ENCODE measurements around the gene SH3D19. TPM values are rescaled to one million over a fixed set of nuclear protein-coding genes. Genes with fewer than 3 reads are reported as not detected.

SH3D19 gene
- total RNA-seq, 4 donors from 2014 or later, result 35.2 to 316 (median 131) TPM

- no peak for TF ChIP-seq POLR2A (IDR thresholded peaks at IDR 0.05)
- TF ChIP-seq, protein P1, sequence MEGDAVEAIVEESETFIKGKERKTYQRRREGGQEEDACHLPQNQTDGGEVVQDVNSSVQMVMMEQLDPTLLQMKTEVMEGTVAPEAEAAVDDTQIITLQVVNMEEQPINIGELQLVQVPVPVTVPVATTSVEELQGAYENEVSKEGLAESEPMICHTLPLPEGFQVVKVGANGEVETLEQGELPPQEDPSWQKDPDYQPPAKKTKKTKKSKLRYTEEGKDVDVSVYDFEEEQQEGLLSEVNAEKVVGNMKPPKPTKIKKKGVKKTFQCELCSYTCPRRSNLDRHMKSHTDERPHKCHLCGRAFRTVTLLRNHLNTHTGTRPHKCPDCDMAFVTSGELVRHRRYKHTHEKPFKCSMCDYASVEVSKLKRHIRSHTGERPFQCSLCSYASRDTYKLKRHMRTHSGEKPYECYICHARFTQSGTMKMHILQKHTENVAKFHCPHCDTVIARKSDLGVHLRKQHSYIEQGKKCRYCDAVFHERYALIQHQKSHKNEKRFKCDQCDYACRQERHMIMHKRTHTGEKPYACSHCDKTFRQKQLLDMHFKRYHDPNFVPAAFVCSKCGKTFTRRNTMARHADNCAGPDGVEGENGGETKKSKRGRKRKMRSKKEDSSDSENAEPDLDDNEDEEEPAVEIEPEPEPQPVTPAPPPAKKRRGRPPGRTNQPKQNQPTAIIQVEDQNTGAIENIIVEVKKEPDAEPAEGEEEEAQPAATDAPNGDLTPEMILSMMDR (IDR thresholded peaks at IDR 0.05), result no peak
- H3K36me3 ChIP-seq, result no peaks in the 10 kb centered on the region
- no peak overlapping the region for H3K27ac ChIP-seq
- no peak overlapping the region for H3K4me3 ChIP-seq
- DNase-seq, result no peak
- intact Hi-C loops (cut with DNase I; ENCODE audit: low total_unique reads), result no loop called here
- H3K9me3 ChIP-seq, result no peaks in the 10 kb centered on the region
- no peaks in the 10 kb centered on the region for H3K27me3 ChIP-seq
- no peaks in the 10 kb centered on the region for H3K4me1 ChIP-seq
Observed at GRCh38 chr4:151184523-151185458, 140.6 kb downstream of the SH3D19 start.

DNA sequence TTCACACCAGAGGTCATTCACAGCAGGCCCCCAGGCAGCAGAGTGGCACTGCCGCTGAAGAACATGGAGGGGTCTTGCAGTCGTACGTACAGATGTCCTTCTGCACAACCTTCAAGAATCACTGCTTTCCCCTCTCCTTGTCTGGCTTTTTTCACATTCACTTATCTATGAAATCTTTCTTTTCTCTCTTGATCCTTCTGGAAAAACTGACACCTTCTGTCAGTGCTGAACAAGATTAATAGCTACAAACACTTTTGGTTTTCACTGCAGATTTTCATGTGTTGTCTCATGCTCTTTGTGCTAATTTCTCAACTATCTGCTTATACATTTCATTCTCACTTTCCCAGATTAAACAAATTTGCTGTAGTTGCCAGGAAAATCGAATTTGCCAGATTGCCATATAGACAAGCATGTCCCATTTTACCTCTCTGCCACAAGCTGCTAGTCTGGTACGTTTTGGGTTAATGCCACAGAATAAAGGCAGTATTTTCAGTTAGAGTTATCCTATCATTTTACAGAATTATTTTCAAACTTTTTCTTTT, 142.9 kb downstream of the SH3D19 start:
- no peak for TF ChIP-seq POLR2A (IDR thresholded peaks at IDR 0.05)
- TF ChIP-seq, protein P1 (IDR thresholded peaks at IDR 0.05), result no peak
- Histone ChIP-seq H3K4me3 (no peak overlapping the region), H3K4me1 (no peaks in the 10 kb centered on the region), H3K27ac (no peak overlapping the region), H3K27me3 (no peaks in the 10 kb centered on the region), H3K9me3 (no peaks in the 10 kb centered on the region), H3K36me3 (no peaks in the 10 kb centered on the region)
- intact Hi-C loops (cut with DNase I; ENCODE audit: low total_unique reads), result no loop called here
- DNase-seq, result no peak

DNA sequence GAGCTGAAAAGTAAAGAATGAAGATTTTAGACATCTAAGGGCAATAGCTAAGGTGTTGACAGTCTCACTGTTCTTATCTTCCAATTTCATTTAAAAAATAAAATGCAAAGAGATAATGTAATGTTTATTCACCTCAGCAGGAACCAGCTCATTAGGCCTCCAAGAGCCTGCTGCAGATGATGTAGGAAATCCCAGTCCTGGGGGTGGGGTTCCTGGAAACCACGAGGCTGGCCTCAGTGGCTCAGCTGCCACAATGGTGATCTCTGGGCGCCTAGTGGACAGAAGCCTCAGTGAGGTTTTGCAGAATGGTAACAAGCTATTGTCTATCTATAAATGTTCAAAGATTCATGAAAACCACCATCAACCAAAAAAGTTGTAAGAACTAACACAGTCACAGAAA, 148.7 kb downstream of the SH3D19 start:
- intact Hi-C loops (cut with DNase I; ENCODE audit: low total_unique reads), result no loop called here

GRCh38 chr4:151175754-151176631, 149.4 kb downstream of the SH3D19 start:
- Histone ChIP-seq H3K27me3 (no peaks in the 10 kb centered on the region), H3K9me3 (no peaks in the 10 kb centered on the region), H3K27ac (peak overlapping the region; percentile 61 to 62), H3K36me3 (no peaks in the 10 kb centered on the region), H3K4me1 (peaks cover 0 to 4% of the 10 kb centered on the region in 2 donors), H3K4me3 (no peak overlapping the region)
- intact Hi-C loops (cut with DNase I; ENCODE audit: low total_unique reads), result no loop called here
- TF ChIP-seq, protein P1 (IDR thresholded peaks at IDR 0.05), result no peak
- TF ChIP-seq POLR2A (IDR thresholded peaks at IDR 0.05), result no peak
- DNase-seq, result no peak

More for the DNA sequence above, 148.7 kb downstream of the SH3D19 start:
- Histone ChIP-seq H3K9me3 (no peaks in the 10 kb centered on the region), H3K27me3 (no peaks in the 10 kb centered on the region), H3K36me3 (no peaks in the 10 kb centered on the region), H3K4me1 (peaks cover 0 to 4% of the 10 kb centered on the region in 2 donors), H3K4me3 (no peak overlapping the region), H3K27ac (peak overlapping the region in 1 of 2 donors; percentile 10)
- TF ChIP-seq POLR2A (IDR thresholded peaks at IDR 0.05), result no peak
- TF ChIP-seq, protein P1 (IDR thresholded peaks at IDR 0.05), result no peak
- DNase-seq, result no peak

All from uterus (tissue), 4 donors.